AG09309 (cell line): ENCODE measurements around the gene GOPC.

Source experiments
- DNase-seq: peaks from one replicate; pipeline ENCODE4 v3.0.0-alpha.2; 2010; ENCODE audit warnings: low read depth
- H3K4me3 ChIP-seq: 2 replicates; pipeline ENCODE4 v1.5.1; 2011; ENCODE audit warnings: mild to moderate bottlenecking, low read depth, low read length, moderate library complexity; ENCODE audit not compliant: control insufficient read depth
- TF ChIP-seq, protein P1 (sequence below): IDR thresholded peaks from 2 replicates; pipeline ENCODE4 v1.5.1; 2011; ENCODE audit warnings: mild to moderate bottlenecking, low read depth, low read length, inconsistent platforms; ENCODE audit not compliant: insufficient read depth, control insufficient read depth; ENCODE audit errors: missing control alignments

Gene GOPC

DNA sequence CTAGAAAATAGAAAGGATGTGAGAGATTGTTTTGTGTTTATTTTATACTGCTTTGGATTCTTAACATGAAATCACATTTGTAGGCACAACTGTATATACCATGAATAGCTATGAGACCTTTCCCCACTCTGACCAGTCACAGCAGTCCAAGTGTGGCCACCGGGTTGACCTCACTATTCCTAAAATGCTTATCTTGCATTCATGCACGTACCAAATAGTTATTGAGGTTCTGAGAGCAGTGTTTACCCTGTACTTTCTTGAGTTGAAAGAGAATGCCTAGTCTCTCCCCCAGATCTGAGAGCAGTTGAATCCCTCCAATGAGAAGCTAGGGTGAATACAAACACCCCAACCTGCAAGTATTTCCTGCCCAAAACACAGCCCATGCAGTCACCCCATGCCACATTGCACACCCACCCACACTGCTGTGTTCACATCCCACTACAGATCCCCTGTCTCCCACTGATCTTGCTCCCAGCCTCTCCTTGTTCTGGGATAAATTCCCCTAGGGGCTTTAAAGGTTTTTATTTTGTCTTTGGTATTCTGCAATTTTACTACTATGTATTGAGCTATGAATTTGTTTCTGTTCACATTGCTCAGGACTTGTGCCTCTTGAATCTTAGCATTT lies 51.6 kb downstream of the GOPC start:
- H3K4me3 ChIP-seq = no peak overlapping the region
- TF ChIP-seq, protein P1, sequence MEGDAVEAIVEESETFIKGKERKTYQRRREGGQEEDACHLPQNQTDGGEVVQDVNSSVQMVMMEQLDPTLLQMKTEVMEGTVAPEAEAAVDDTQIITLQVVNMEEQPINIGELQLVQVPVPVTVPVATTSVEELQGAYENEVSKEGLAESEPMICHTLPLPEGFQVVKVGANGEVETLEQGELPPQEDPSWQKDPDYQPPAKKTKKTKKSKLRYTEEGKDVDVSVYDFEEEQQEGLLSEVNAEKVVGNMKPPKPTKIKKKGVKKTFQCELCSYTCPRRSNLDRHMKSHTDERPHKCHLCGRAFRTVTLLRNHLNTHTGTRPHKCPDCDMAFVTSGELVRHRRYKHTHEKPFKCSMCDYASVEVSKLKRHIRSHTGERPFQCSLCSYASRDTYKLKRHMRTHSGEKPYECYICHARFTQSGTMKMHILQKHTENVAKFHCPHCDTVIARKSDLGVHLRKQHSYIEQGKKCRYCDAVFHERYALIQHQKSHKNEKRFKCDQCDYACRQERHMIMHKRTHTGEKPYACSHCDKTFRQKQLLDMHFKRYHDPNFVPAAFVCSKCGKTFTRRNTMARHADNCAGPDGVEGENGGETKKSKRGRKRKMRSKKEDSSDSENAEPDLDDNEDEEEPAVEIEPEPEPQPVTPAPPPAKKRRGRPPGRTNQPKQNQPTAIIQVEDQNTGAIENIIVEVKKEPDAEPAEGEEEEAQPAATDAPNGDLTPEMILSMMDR = no peak

DNA sequence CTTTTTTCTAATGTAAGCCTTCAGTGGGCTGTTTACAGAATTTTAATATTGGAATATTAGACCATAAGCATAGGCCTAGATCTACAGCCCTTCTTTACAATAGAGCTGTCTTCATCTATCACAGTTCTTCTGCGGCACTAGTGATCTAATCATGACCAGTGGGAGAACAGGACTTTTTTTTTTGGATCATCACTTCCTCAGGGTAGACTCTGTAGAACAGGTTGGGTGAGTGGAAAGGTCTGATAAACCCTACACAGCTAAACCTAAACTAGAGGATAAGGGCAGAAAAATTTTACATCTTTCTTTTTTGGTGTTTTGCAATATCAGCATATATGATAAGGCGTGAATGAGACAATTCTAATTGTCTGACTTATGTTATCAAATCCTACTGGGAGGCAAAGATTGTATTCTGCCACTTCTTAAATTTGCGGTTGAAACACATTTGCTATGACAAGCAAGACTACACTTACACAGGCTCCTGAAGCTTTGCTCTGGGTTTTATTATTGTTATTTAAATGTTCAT lies 52.2 kb downstream of the GOPC start:
- H3K4me3 ChIP-seq = no peak overlapping the region
- TF ChIP-seq, protein P1 = no peak
- no peak for DNase-seq

More for the DNA sequence above, 51.6 kb downstream of the GOPC start:
- DNase-seq = no peak

DNA sequence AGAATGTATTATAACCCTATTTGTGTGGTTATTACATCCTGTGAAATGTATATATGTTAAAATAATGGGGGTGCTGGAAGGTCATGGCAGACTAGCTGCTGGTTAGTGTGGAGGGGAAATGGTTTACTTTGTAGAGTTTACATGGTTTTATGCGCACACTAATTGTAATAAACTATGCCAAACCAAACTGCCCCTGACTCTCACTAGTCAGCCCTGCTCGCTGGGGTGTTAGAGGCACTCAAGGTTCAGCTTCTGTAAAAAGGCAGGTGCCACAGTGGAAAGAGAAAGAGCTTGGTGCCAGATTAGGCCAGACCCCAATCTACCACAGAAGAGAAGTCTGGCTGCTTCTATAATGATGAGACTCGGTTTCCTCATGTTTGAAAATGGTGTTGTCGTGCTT lies 52.7 kb downstream of the GOPC start:
- TF ChIP-seq, protein P1 = no peak
- H3K4me3 ChIP-seq = no peak overlapping the region
- no peak for DNase-seq

DNA sequence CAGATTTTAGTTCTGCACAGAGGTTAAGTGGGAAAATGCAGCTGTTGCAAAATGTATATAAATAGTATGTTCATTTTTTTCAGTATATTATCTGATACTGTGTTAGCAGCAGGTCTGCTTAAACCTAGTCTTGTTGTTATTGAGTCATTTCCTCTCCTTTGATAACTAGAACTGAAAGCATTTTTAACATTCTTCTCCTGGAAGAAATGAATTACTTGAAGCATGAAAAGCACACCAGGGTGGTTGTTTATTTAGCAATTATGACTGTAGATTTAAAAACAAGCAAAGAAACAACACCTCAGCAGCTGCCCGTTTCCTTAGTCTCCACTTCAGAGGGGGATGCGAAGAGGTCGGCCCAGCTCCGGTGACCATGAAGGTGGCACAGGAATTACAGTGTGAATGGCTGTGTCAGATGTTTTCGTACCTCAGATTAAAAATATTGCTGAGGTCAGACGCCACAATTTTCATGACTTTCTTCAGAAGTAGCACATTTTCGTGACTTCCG lies 53.5 kb downstream of the GOPC start:
- no peak overlapping the region for H3K4me3 ChIP-seq
- no peak for DNase-seq
- TF ChIP-seq, protein P1 = no peak

DNA sequence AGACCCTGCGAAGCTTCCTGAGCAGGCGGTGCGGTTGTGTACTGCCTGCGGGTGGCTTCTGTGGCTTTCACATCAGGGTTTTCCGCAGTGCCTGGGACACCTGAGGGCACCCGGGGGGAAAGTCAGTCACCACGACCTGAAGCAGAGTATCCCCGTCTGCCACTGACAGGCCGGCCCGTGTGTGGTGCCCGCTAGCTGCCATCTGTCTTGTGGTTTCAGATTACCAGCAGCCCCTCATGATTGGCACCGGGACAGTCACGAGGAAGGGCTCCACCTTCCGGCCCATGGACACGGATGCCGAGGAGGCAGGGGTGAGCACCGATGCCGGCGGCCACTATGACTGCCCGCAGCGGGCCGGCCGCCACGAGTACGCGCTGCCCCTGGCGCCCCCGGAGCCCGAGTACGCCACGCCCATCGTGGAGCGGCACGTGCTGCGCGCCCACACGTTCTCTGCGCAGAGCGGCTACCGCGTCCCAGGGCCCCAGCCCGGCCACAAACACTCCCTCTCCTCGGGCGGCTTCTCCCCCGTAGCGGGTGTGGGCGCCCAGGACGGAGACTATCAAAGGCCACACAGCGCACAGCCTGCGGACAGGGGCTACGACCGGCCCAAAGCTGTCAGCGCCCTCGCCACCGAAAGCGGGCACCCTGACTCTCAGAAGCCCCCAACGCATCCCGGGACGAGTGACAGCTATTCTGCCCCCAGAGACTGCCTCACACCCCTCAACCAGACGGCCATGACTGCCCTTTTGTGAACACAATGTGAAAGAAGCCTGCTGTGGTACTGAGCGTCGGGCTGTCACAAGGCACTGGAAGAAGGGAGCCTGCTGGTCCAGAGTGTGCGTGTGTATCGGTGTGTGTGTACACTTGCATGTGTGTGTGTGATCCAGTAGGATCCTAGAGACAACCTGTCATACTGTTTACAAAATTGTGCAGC lies 54.4 kb downstream of the GOPC start:
- H3K4me3 ChIP-seq = no peak overlapping the region
- DNase-seq = no peak
- TF ChIP-seq, protein P1 = peak; percentile 13

DNA sequence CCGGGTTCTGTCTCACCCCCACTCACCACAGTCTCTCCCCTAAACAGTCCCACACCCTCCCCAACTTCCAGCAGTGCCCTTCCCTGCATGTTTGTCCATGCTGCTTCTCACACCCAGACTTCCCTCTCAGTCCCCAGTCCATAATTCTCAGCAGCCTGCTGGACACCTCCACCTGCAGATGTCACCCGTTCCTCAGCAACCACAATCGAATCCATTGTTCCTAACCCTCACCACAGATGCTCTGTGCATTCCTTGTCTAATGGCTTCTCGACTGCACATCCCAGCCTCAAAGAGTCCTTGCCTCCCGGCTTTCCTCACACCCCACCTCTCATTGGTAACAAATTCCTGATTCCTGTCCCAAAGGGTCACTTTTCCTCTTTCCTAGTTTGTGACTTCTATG lies 55.6 kb downstream of the GOPC start:
- TF ChIP-seq, protein P1 = no peak
- DNase-seq = no peak
- H3K4me3 ChIP-seq = no peak overlapping the region
